ENCODE measurements around the gene SHISAL1. TPM values are rescaled to one million over a fixed set of nuclear protein-coding genes. Genes with fewer than 3 reads are reported as not detected.

The SHISAL1 gene
- total and polyA plus RNA-seq, 2 experiments from 2014 or later = 0.58 to 2.2 TPM

DNA sequence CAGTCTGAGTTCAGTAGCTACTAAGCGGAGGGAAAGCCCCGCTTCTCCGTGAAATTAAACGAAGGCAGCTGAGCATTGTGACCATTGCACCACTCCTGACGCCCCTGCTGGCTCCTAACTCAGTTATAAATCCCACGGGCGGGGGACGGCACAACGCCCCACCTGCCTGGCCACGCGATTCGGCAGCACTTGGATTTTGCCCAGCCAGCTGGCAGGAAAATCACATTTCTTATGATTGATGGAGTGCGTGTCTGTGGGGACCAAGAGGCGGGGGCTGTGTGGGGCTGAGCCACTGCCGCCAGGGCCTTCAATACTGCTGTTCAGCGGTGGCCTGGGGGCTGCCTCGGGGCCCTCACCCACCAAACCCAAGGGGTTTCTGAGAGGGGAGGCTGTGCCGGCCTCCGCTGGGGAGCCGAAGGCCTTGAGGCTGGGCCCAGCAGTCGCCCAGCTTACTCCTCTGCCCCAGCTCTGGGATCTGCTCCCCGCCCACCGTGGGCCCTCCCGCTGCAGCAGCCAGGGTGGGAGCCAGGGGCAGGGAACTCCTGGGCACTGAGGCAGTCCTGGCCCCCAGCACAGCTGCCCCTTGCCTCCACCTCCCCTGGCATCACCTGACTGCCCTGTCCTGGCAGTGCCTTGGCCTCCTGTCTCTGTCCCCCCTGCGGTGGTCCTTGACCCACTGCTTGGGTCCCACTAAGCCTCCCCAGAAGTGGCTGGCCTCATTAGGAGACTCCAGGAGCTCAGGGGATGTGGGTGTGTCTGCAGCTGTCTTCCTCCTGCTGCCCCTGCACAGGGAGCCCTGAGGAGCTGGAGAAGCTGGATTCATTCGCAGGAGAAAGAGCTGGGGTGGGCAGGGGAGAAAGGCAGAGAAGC is 30.7 kb downstream of the SHISAL1 start:
- H3K4me3 ChIP-seq = no peak overlapping the region
- no peak overlapping the region for H3K27ac ChIP-seq
- H3K36me3 ChIP-seq (ENCODE audit: low read depth) = no peaks in the 10 kb centered on the region
- H3K27me3 ChIP-seq (replicated peaks; ENCODE audit: insufficient read depth) = no peaks in the 10 kb centered on the region; the same call in 1 of the 2 replicates
- in situ Hi-C loops (cut with MboI) = no loop called here
- peaks cover 9% of the 10 kb centered on the region for H3K4me1 ChIP-seq (ENCODE audit: insufficient read depth)
- H3K9me2 ChIP-seq (ENCODE audit: insufficient read depth) = no peaks in the 10 kb centered on the region
- no peaks in the 10 kb centered on the region for H3K79me2 ChIP-seq (ENCODE audit: insufficient read depth)
- H3K4me2 ChIP-seq (ENCODE audit: unreplicated experiment) = no peak overlapping the region
- 0 out of 2 replicates have a peak, but pooled peaks cover 2% of the 10 kb centered on the region for H3F3A ChIP-seq (ENCODE audit: insufficient read depth)
- H3K9ac ChIP-seq = no peak overlapping the region
- H4K20me1 ChIP-seq (ENCODE audit: insufficient read depth) = no peaks in the 10 kb centered on the region
- H2AFZ ChIP-seq = no peak overlapping the region
- no peak for DNase-seq
- no peaks in the 10 kb centered on the region for H3K9me3 ChIP-seq (ENCODE audit: low read depth)
- WGBS, 2 experiments (ENCODE audit: low coverage in 1 of 2, low lambda C conversion rate in 2 of 2, missing lambda C conversion rate in 2 of 2) = 89 to 93% methylated on average over 19 to 25 of the region's 26 CpGs
- TF ChIP-seq EZH2phosphoT487 (IDR thresholded peaks at IDR 0.05; ENCODE audit: insufficient read depth, low read depth) = no peak
- no peak for TF ChIP-seq EZH2 (IDR thresholded peaks at IDR 0.05; ENCODE audit: insufficient read depth, poor library complexity, severe bottlenecking)

DNA sequence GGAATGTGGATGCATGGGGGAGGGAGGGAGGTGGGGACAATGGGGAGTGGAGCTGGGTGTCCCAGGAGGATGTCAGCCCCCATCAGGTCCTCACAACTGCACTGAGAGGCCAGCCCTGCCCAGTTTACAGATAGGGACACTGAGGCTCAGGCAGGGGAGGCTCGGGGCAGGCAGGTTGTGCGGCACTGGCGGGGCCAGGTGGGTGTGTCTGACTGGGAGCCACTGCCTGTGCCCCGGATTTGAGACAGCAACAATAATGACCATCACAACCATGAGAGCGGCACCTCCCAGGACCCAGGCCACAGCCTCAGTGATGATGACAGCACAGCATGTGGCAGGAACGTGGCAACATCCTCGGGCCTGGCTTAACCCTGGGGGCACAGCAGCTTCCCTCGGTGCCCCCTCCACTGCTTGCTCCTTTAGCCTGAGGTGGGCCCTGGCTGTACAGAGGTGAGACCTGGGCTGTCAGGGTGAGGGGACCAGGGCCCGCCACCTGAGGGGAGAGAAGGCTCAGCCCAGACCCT is 32.0 kb downstream of the SHISAL1 start:
- Histone ChIP-seq H3K9ac (no peak overlapping the region), H3F3A (ENCODE audit: insufficient read depth) (no peaks in the 10 kb centered on the region), H3K27ac (no peak overlapping the region), H3K79me2 (ENCODE audit: insufficient read depth) (no peaks in the 10 kb centered on the region), H3K9me3 (ENCODE audit: low read depth) (no peaks in the 10 kb centered on the region), H2AFZ (no peak overlapping the region), H3K36me3 (ENCODE audit: low read depth) (no peaks in the 10 kb centered on the region), H3K9me2 (ENCODE audit: insufficient read depth) (no peaks in the 10 kb centered on the region), H3K4me1 (ENCODE audit: insufficient read depth) (no peaks in the 10 kb centered on the region), H3K4me3 (no peak overlapping the region), H3K27me3 (replicated peaks; ENCODE audit: insufficient read depth) (no peaks in the 10 kb centered on the region; the same call in 1 of the 2 replicates), H4K20me1 (ENCODE audit: insufficient read depth) (no peaks in the 10 kb centered on the region), H3K4me2 (ENCODE audit: unreplicated experiment) (no peak overlapping the region)
- no peak for DNase-seq
- 88 to 99% methylated on average over 7 to 8 of the region's 9 CpGs for WGBS, 2 experiments (ENCODE audit: low coverage in 1 of 2, low lambda C conversion rate in 2 of 2, missing lambda C conversion rate in 2 of 2)
- in situ Hi-C loops (cut with MboI) = no loop called here
- TF ChIP-seq EZH2 (IDR thresholded peaks at IDR 0.05; ENCODE audit: insufficient read depth, poor library complexity, severe bottlenecking) = no peak
- no peak for TF ChIP-seq EZH2phosphoT487 (IDR thresholded peaks at IDR 0.05; ENCODE audit: insufficient read depth, low read depth)

DNA sequence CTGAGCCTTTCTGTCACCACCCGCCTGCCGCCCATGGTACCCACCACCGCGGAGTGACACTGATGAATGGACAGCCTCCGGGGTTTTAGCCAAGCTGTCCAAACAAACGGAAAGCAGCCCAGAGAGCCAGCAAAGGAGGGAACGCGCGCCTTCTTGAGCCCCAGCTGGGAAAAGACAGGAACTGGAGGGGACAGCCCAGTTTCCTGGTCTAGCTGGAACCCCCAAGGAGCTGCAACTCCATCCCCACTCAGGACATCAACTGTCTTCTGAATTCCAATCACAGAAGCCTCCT is 33.7 kb downstream of the SHISAL1 start:
- DNase-seq = no peak
- no peak overlapping the region for H3K4me2 ChIP-seq (ENCODE audit: unreplicated experiment)
- no peak overlapping the region for H3K4me3 ChIP-seq
- H3K79me2 ChIP-seq (ENCODE audit: insufficient read depth) = no peaks in the 10 kb centered on the region
- H3K9me3 ChIP-seq (ENCODE audit: low read depth) = no peaks in the 10 kb centered on the region
- H3K9ac ChIP-seq = no peak overlapping the region
- H3K27me3 ChIP-seq (replicated peaks; ENCODE audit: insufficient read depth) = no peaks in the 10 kb centered on the region; the same call in 1 of the 2 replicates
- H2AFZ ChIP-seq = no peak overlapping the region
- in situ Hi-C loops (cut with MboI) = no loop called here
- no peaks in the 10 kb centered on the region for H3K4me1 ChIP-seq (ENCODE audit: insufficient read depth)
- no peaks in the 10 kb centered on the region for H3F3A ChIP-seq (ENCODE audit: insufficient read depth)
- 71 to 81% methylated on average over 9 of the region's 9 CpGs for WGBS, 2 experiments (ENCODE audit: low coverage in 1 of 2, low lambda C conversion rate in 2 of 2, missing lambda C conversion rate in 2 of 2)
- H3K9me2 ChIP-seq (ENCODE audit: insufficient read depth) = no peaks in the 10 kb centered on the region
- no peak for TF ChIP-seq EZH2phosphoT487 (IDR thresholded peaks at IDR 0.05; ENCODE audit: insufficient read depth, low read depth)
- no peak for TF ChIP-seq EZH2 (IDR thresholded peaks at IDR 0.05; ENCODE audit: insufficient read depth, poor library complexity, severe bottlenecking)
- no peak overlapping the region for H3K27ac ChIP-seq
- H3K36me3 ChIP-seq (ENCODE audit: low read depth) = no peaks in the 10 kb centered on the region
- no peaks in the 10 kb centered on the region for H4K20me1 ChIP-seq (ENCODE audit: insufficient read depth)

DNA sequence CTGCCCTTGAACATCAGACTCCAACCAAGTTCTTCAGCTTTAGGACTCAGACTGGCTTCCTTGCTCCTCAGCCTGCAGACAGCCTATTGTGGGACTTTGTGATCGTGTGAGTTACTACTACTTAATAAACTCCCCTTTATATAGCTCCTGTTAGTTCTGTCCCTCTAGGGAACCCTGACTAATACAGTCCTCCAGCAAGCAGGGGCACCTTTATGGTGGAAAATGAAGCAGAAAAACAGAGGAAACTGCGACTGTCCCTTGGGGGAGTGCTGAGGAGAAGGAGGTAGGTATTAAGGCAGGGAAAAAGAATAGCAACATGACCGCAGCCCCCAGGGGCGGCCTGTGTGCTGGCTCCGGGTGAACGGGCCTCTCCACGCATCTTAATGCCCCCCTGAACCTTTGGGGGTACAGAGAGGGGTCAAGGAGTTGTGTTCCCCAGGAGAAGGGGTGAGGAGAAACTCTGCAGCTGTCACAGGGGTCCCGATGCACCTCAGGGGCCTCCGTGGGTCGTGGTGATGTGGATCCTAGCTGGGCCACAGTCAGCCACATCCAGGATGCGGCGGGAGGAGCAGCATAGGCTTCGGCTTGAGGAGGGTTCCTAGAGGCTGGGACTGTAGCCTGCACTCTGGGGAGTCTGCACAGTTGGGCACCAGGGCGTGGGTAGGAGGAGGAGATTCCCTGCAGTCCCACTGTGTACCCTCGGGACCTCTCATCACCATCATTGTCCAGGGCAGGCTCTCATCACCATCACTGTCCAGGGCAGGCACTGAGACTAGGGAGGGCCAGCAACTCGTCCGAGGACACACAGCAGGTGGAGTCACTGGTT is 34.3 kb downstream of the SHISAL1 start:
- H3K9ac ChIP-seq = no peak overlapping the region
- H3K9me3 ChIP-seq (ENCODE audit: low read depth) = no peaks in the 10 kb centered on the region
- H4K20me1 ChIP-seq (ENCODE audit: insufficient read depth) = no peaks in the 10 kb centered on the region
- no peak overlapping the region for H3K27ac ChIP-seq
- no peak overlapping the region for H3K4me2 ChIP-seq (ENCODE audit: unreplicated experiment)
- no peaks in the 10 kb centered on the region for H3K9me2 ChIP-seq (ENCODE audit: insufficient read depth)
- no peak overlapping the region for H3K4me3 ChIP-seq
- DNase-seq = no peak
- in situ Hi-C loops (cut with MboI) = no loop called here
- H3K27me3 ChIP-seq (replicated peaks; ENCODE audit: insufficient read depth) = no peaks in the 10 kb centered on the region; the same call in 1 of the 2 replicates
- H3K4me1 ChIP-seq (ENCODE audit: insufficient read depth) = no peaks in the 10 kb centered on the region
- H3K79me2 ChIP-seq (ENCODE audit: insufficient read depth) = no peaks in the 10 kb centered on the region
- H3F3A ChIP-seq (ENCODE audit: insufficient read depth) = no peaks in the 10 kb centered on the region
- no peak for TF ChIP-seq EZH2phosphoT487 (IDR thresholded peaks at IDR 0.05; ENCODE audit: insufficient read depth, low read depth)
- TF ChIP-seq EZH2 (IDR thresholded peaks at IDR 0.05; ENCODE audit: insufficient read depth, poor library complexity, severe bottlenecking) = no peak
- no peak overlapping the region for H2AFZ ChIP-seq
- WGBS, 2 experiments (ENCODE audit: low coverage in 1 of 2, low lambda C conversion rate in 2 of 2, missing lambda C conversion rate in 2 of 2) = 90 to 92% methylated on average over 17 of the region's 17 CpGs
- no peaks in the 10 kb centered on the region for H3K36me3 ChIP-seq (ENCODE audit: low read depth)
